Measurements from ENCODE around the gene HEATR5B. TPM values are rescaled to one million over a fixed set of nuclear protein-coding genes. Genes with fewer than 3 reads are reported as not detected.

Gene HEATR5B
- polyA plus RNA-seq, 1 of the 3 experiments (the other 2 are of a cell fraction), result 10.8 TPM

GRCh38 chr2:37111958-37112357, 27.8 kb upstream of the HEATR5B start:
- no peaks in the 10 kb centered on the region for H3K79me2 ChIP-seq (ENCODE audit: insufficient read depth)
- CTCF ChIA-PET, result interaction anchor here (1.3 kb wide), 1 partner anchor 57 kb away, joined by 3 read pairs; no protein-coding TSS in a partner anchor
- H3K36me3 ChIP-seq (replicated peaks in 1 of 2; ENCODE audit: control insufficient read depth in 1 of 2, insufficient read depth in 2 of 2, low read length in 1 of 2), result peaks cover 66 to 75% of the 10 kb centered on the region in 2 experiments

More at GRCh38 chr2:37111958-37112357, 27.8 kb upstream of the HEATR5B start:
- DNase-seq, result no peak
- H3K9me2 ChIP-seq, result no peaks in the 10 kb centered on the region
- no peaks in the 10 kb centered on the region for H3K27me3 ChIP-seq (ENCODE audit: insufficient read depth)
- TF ChIP-seq FOXM1 (IDR thresholded peaks at IDR 0.05; ENCODE audit: low read depth) (no peak), PBX3 (IDR thresholded peaks at IDR 0.05) (no peak), REST (IDR thresholded peaks at IDR 0.05; ENCODE audit: low read depth, low read length) (no peak), ZBTB33 (IDR thresholded peaks at IDR 0.05; ENCODE audit: borderline replicate concordance, low read depth) (no peak), NRF1 (IDR thresholded peaks at IDR 0.05; ENCODE audit: low read depth, low read length) (no peak), RFX5 (IDR thresholded peaks at IDR 0.05; ENCODE audit: low read length) (no peak), ELF1 (IDR thresholded peaks at IDR 0.05) (no peak), POLR2AphosphoS5 (IDR thresholded peaks at IDR 0.05; ENCODE audit: low read depth, low read length) (no peak), SMC3 (IDR thresholded peaks at IDR 0.05; ENCODE audit: low read depth, low read length) (no peak), RCOR1 (IDR thresholded peaks at IDR 0.05; ENCODE audit: low read length) (no peak), FOXJ3 (CRISPR knock-in tag; IDR thresholded peaks at IDR 0.05) (no peak)
- POLR2A ChIA-PET, result no interaction called here
- WGBS (ENCODE audit: low lambda C conversion rate), result 96% methylated on average over 2 of the region's 2 CpGs
- H3K4me2 ChIP-seq, result no peak overlapping the region
- H4K20me1 ChIP-seq (ENCODE audit: insufficient read depth), result no peaks in the 10 kb centered on the region
- H3K4me3 ChIP-seq (ENCODE audit: low read depth in 2 of 2, low read length in 1 of 2), result no peak overlapping the region
- H3K9me3 ChIP-seq, result no peaks in the 10 kb centered on the region
- H3K27ac ChIP-seq (ENCODE audit: low read depth in 2 of 2, low read length in 1 of 2), result no peak overlapping the region
- H2AFZ ChIP-seq (ENCODE audit: low read depth), result no peak overlapping the region
- no peak overlapping the region for H3K9ac ChIP-seq
- H3K4me1 ChIP-seq (ENCODE audit: control insufficient read depth in 1 of 2, insufficient read depth in 2 of 2, low read depth in 1 of 2, low read length in 1 of 2), result no peaks in the 10 kb centered on the region
- H3F3A ChIP-seq (replicated peaks; ENCODE audit: insufficient read depth), result no peaks in the 10 kb centered on the region

Measured in SK-N-SH (cell line).